NCI-H1436 treated with DMSO at 0.1 percent for 48 hours (cell line): Measurements from ENCODE around the gene COX8A.

ENCODE experiments used
- DNase-seq: peaks from one replicate; lab custom pipeline; 2025; lab: John Stamatoyannopoulos, UW

The COX8A gene

DNA sequence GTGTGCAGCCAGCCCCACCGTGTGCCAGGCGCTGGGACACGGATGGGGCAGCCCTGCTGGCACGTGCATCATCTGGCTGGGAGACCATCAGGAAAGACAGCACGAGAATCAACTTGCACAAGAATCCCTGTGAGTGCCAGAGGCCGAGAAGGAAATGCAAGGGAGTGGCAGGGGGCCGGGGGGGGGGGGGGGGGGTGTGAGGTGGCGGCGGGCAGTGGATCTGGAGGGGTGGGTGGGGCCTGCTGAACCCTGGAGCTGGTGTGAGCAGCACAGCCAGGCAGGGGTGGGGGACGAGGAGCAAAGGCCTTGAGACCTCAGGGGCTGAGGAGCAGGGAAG, 47.3 kb downstream of the COX8A start:
- DNase-seq: no peak

DNA sequence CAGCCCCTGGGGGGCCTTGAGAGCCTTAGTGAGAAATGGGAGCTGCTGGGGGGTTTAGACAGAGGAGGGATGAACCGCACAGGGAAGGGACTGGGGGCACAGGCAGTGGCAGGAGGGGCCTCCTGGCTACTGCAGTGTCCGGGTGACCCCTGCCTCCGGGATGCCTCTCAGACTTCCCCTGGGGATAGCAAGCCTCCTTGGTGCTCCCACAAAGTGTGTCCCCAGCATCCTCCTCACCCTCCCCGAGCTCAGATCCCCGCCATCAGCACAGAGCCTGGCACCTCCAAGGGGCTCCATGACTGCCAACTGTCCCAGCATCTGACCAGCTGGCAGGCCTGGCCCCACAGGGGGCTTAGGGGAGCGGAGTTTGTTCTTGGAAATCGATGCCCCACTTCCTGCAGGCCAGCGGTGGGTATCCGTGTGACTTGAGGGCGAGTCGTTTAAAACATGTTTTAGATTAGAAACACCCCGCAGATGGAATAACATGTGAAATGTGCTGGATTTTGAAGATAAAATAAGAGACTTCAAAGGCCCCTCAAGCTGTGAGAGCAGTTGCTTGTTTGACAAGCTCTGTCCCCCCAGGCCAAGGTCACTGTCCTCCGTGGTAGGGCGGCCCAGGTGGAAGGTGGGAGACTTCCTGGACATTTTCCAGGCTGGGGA, 47.8 kb downstream of the COX8A start:
- DNase-seq: no peak

DNA sequence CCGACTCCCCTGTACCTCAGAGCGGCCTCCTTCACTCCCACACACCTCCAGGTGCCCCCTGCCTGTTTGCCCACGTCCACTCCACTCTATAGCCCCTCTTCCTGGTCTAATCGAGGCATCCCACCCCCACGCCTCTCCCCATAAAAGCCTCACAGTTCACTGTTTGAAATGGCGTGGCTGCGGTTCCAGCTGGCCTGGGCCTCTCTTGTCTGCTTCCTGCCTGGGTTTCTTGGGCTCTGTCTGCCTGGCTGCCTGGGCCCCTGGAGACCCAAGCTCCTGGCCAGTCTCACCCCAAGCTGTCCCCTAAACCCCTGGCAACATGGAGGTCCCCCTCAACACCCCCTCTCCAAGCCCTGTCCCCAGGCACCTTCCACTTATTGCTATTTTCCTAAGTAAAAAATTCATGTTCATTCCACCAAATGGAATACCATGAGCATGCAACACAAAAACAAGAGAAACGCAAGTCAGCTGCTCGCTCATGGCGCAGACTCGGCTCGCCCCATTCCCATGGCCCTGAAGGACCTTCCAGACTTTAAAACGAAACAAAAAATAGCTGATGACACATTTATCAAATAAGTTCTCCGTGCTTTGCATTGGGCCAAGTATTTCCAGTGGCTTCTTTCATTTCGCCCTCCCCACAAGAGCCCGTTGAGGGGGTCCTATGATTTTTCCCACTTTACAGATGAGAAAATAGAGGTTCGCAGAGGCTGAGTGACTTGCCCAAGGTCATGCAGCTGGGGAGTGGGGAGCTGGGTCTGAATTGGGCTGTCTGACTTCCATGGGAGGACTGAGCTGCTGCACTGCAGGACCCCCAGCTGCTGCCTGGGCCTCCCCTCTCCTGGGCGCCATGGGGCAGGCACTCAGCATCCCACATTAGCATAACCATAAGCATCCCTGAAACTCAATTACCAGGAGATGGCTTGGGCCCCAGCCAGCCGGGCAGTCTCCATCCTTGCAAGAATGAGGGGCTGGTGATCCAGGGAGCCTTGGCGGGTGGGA, 49.6 kb downstream of the COX8A start:
- no peak for DNase-seq

DNA sequence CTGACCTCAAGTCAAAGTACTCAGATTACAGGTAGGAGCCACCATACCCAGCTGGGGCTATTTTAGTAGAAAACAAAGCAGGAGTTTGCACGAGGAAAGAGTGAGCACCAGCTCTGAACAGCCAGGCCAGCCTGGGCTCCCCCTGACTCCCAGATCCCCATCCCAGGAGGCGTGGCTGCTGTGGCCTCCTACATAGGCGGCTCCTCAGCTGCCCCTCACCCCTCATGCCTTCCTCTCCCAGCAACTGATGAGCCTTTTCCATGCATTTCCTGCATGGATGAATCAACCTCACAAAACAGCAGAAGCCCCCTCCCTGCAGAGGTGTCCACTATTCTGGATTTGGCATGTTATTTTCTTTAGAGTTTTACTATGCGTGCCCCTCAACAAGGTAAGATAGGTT, 50.8 kb downstream of the COX8A start:
- DNase-seq: no peak
